Liver (tissue), 3 donors: Measurements from ENCODE around the gene ARL5B.

ENCODE experiments used
- ATF3 ChIP-seq: IDR thresholded peaks from 2 replicates; pipeline ENCODE4 v1.6.1; 2016; ENCODE audit warnings: antibody characterized with exemption
- EGR1 ChIP-seq, 2 donors: IDR thresholded peaks; 2 replicates each; pipeline ENCODE4 v1.6.1; 2016 to 2018; ENCODE audit warnings: antibody characterized with exemption in 2 of 2, low read depth in 2 of 2
- GABPA ChIP-seq, 2 donors: IDR thresholded peaks in 1 of 2; conservative IDR thresholded peaks in 1 of 2; 2 replicates each; pipeline ENCODE4 v1.6.1; 2016; ENCODE audit warnings: antibody characterized with exemption in 2 of 2, mild to moderate bottlenecking in 1 of 2, moderate library complexity in 1 of 2
- JUND ChIP-seq, 2 donors: IDR thresholded peaks; 2 replicates each; pipeline ENCODE4 v1.6.1; 2016; ENCODE audit warnings: antibody characterized with exemption in 2 of 2
- NR2F2 ChIP-seq: IDR thresholded peaks from 2 replicates; pipeline ENCODE4 v1.6.1; 2016; ENCODE audit warnings: antibody characterized with exemption
- RAD21 ChIP-seq, 2 donors: IDR thresholded peaks; 2 replicates each; pipeline ENCODE4 v1.6.1; 2016; ENCODE audit warnings: antibody characterized with exemption in 2 of 2, mild to moderate bottlenecking in 2 of 2
- REST ChIP-seq: IDR thresholded peaks from 2 replicates; pipeline ENCODE4 v1.6.1; 2016; ENCODE audit warnings: antibody characterized with exemption, mild to moderate bottlenecking
- SP1 ChIP-seq: IDR thresholded peaks from 2 replicates; pipeline ENCODE4 v1.6.1; 2018; ENCODE audit warnings: antibody characterized with exemption, mild to moderate bottlenecking
- YY1 ChIP-seq: IDR thresholded peaks from 2 replicates; pipeline ENCODE4 v1.6.1; 2016; ENCODE audit warnings: antibody characterized with exemption, mild to moderate bottlenecking
- ZBTB33 ChIP-seq: IDR thresholded peaks from 2 replicates; pipeline ENCODE4 v1.6.1; 2016; ENCODE audit warnings: antibody characterized with exemption
- TF ChIP-seq, protein P1 (sequence below): fragments of 150-350 bp; IDR thresholded peaks from 2 replicates; pipeline ENCODE4 v1.5.1; 2017; ENCODE audit warnings: improper control_type of control experiment, low read depth, low read length; ENCODE audit not compliant: missing input control
- TF ChIP-seq, protein P2 (sequence below): IDR thresholded peaks from 2 replicates; pipeline ENCODE4 v1.6.1; 2016; ENCODE audit warnings: antibody characterized with exemption
- donor health status: healthy.
- donor health status: healthy.

GRCh38 chr10:18647945-18648344 is 11.3 kb upstream of the ARL5B start:
- TF ChIP-seq, protein P1, sequence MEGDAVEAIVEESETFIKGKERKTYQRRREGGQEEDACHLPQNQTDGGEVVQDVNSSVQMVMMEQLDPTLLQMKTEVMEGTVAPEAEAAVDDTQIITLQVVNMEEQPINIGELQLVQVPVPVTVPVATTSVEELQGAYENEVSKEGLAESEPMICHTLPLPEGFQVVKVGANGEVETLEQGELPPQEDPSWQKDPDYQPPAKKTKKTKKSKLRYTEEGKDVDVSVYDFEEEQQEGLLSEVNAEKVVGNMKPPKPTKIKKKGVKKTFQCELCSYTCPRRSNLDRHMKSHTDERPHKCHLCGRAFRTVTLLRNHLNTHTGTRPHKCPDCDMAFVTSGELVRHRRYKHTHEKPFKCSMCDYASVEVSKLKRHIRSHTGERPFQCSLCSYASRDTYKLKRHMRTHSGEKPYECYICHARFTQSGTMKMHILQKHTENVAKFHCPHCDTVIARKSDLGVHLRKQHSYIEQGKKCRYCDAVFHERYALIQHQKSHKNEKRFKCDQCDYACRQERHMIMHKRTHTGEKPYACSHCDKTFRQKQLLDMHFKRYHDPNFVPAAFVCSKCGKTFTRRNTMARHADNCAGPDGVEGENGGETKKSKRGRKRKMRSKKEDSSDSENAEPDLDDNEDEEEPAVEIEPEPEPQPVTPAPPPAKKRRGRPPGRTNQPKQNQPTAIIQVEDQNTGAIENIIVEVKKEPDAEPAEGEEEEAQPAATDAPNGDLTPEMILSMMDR, result no peak
- TF ChIP-seq ATF3 (no peak), REST (no peak), RAD21 (IDR thresholded peaks at IDR 0.05) (no peak), GABPA (IDR thresholded peaks at IDR 0.05 in 1 of 2, conservative IDR thresholded peaks at IDR 0.05 in 1 of 2) (no peak), EGR1 (IDR thresholded peaks at IDR 0.05; ENCODE audit: low read depth in 2 of 2) (no peak), YY1 (no peak), SP1 (no peak), JUND (IDR thresholded peaks at IDR 0.05) (no peak), NR2F2 (no peak), ZBTB33 (no peak)
- TF ChIP-seq, protein P2, sequence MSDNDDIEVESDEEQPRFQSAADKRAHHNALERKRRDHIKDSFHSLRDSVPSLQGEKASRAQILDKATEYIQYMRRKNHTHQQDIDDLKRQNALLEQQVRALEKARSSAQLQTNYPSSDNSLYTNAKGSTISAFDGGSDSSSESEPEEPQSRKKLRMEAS, result no peak
